Eye (tissue), 1 donor: ENCODE results near the gene ATG7.

Source experiments
- DNase-seq: peaks from one replicate; pipeline ENCODE4 v3.0.0-alpha.2; 2015

The ATG7 gene

DNA sequence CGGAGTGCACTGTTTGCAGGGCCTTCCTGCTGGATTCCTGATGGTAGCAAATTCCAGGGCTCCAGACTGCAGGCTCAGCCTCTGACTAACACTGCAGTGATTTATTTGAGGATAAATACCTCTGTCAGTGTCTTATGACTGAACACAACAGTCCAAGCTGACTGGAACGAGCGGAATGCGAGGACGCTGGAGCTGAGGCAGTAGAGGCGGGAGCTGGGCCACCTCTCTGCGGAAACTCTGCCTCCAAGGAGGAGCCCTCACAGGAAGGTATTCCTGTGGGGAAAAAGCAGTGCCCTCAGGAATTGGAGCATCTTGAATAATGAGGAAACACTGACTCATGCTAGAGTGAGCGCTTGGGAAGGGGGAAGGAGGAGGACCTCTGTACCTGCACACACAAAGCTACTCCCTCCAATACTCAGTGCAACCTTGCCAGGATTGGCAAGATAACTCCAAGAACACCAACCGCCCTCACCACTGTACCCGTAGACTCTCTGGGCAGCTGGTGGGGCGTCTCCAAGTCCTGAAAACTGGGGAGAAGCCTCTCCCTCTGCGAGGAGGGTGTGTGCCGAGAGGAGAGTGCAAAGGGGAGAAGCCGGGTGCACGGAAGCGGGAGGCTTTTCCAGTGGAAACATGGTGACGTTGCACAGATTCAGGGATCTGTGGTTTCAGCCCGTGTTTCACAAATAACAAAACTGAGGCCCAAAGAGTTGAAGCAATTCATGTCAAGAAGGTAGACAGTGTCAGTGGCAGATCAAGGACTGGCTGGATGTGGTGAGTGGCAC lies 328.5 kb downstream of the ATG7 start:
- peak; percentile 87 for DNase-seq

- DNase-seq, result no peak
Observed at GRCh38 chr3:11601446-11602238, 329.4 kb downstream of the ATG7 start.

GRCh38 chr3:11602239-11602840 lies 330.1 kb downstream of the ATG7 start:
- DNase-seq, result no peak

DNA sequence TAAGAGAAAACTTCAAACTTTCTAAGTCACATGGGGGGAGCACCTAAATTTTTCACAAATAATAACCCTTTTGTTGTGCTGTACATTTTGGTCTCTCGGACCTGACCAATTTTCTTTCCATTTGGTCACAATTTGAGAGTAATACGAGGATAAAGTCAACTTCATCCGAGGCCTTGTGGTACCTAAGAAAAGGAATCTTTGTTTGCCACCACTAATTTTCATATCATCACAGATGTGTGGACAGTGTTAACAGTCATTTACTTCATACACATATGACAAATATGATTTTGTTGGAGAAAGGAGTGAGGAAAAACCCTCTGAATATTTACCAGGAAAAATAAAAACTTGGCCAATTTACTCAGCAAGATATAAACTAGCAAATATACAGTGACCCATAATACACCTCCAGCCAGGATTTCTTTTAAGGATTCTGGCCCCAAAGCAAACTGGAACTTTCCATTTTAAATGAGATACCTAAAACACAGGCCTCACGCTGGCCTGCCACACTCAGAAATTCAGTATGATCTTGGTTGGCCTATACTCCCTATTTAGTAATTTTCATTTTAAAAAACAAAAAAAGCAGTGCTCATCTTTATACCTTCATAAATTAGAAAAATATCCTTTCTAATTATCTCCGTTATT lies 330.8 kb downstream of the ATG7 start:
- DNase-seq, result no peak

- peak; percentile 72 for DNase-seq
Observed at GRCh38 chr3:11603628-11604027, 331.4 kb downstream of the ATG7 start.

- DNase-seq, result no peak
Observed at GRCh38 chr3:11604139-11604892, 332.1 kb downstream of the ATG7 start.

DNA sequence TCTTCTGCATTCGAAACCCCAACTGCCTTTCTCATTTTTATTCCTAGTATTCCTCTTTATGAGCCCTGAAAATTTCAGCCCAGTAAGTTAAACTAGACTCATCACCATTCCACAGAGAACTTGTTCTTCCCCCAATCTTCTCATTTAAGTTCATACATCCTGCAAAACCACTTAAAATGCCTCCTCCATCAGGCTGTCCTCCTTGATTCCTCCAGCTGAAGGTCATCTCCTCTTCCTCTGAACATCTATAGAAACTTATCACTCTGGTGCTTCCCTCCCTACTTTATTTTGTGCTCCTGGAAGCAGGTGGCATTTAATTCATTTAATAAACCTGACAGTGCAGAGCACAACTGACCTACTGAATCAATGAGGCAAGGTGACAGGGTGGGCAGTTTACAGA lies 333.2 kb downstream of the ATG7 start:
- no peak for DNase-seq

GRCh38 chr3:11606090-11606784 lies 334.0 kb downstream of the ATG7 start:
- DNase-seq, result no peak

- no peak for DNase-seq
Observed at GRCh38 chr3:11606865-11607440, 334.8 kb downstream of the ATG7 start.
